NCI-H1417 (cell line): ENCODE data around the gene VAMP5.
"Not testable (repeated sequence)": the region's sequence is repeated elsewhere in the genome, so short reads cannot be mapped to it uniquely, and the experiment has no call there.

Experiments
- DNase-seq, 3 experiments: peaks; one replicate each; lab custom pipeline; 2025; lab: John Stamatoyannopoulos, UW

VAMP5 gene

DNA sequence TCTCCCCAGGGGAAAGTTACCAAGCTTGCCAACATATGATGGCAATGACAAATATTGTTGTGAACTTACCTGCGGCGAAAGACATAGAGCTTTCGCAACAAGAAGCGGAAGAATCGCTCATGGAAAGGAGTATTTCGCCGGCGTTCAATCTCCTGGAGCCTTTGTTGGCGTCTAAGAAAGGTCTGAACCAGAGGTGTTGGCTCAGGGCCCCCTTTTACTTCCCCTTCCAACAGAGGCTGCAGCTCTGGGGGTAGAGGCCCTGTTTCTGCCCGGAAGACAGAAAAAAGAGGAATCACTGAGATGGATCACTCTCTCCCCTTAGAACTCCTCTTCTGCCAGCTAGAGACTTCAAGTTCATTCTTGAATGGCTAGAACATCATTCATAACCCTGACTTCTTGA, 33.7 kb upstream of the VAMP5 start:
- no peak for DNase-seq

DNA sequence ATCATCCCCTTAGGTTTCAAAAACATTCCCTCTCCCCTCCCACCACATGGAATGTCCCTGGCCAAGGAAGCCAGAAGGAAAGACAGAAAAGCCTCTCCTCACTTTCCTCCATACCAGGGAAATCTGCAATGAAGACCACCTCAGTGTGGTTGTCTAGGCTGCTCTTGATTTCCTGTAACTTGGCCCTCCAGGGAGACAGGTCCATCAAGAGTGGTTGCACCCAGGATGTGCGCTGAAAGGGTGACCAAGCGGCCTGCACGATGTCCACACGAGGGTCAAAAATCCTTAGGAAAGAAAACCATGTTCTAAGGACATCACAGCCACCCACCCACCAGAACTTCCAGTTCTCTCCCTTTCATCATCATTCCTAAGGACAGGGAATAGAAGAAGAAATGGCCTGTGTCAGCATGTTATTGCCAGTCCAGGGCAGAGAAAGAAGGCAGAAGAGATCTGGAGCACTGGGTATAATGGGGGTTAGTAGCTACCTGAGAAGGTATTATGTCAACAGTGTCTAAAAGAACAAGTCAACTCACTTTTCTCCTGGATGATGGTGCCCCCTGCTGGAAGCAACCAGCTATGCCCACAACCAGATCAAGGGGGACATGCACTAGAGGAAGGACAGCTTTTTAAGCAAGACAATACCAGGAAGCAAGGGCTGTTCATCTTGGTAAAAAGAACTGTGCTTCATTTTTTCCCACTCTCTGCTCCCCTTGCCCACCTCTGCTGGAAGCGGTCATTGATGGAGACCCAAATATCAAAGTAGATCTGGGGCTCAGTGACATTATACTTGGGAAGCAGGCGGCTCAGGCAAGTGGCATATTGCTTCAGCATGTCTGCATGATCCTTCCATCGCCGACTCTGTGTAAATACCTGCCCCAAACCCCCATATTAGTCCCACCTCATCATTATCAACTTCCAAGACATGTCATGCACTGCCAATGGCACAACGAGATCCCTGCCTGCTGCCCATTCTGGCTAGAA, 32.2 kb upstream of the VAMP5 start:
- peak; percentile 52 to 81 (median 76) for DNase-seq

DNA sequence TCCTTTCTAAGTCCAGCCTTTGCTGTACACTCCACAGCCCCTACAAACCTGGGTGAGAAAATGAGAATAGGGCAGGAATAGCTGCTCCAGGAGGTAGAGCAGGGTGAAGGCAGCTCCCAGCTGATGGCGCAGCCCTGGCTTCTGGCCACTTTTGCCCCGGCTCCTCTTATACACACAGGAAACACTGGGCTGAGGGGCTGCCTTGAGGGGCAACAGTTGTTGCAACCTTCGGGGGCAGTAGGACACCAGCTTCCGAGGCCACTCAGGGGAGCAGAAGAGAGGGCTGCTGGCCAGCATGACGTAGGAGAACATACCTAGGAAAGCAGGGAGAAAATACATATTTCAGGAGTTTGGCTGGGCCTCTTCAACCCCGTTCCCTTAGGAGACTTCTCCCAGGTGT, 31.0 kb upstream of the VAMP5 start:
- DNase-seq, result no peak

- DNase-seq, result no peak
Observed at GRCh38 chr2:85554980-85555612, 29.1 kb upstream of the VAMP5 start.

- no peak for DNase-seq
Observed at GRCh38 chr2:85557130-85557529, 27.1 kb upstream of the VAMP5 start.

GRCh38 chr2:85558160-85558559, 26.1 kb upstream of the VAMP5 start:
- DNase-seq, result no peak

GRCh38 chr2:85560403-85560726, 23.9 kb upstream of the VAMP5 start:
- not testable (repeated sequence) for DNase-seq

GRCh38 chr2:85560812-85561279, 23.4 kb upstream of the VAMP5 start:
- DNase-seq, result no peak

- DNase-seq, result peak; percentile 89 to 94 (median 93)
Observed at GRCh38 chr2:85561280-85562212, 22.7 kb upstream of the VAMP5 start, which contains the start of gene GGCX. Gene GGCX (minus strand): TSS chr2:85561493. CDS start chr2:85561428, 65 bp downstream.

GRCh38 chr2:85564144-85564563, 20.1 kb upstream of the VAMP5 start:
- DNase-seq, result no peak

GRCh38 chr2:85566265-85566664, 18.0 kb upstream of the VAMP5 start:
- DNase-seq, result no peak

GRCh38 chr2:85575739-85576138, 8.5 kb upstream of the VAMP5 start:
- DNase-seq, result no peak

DNA sequence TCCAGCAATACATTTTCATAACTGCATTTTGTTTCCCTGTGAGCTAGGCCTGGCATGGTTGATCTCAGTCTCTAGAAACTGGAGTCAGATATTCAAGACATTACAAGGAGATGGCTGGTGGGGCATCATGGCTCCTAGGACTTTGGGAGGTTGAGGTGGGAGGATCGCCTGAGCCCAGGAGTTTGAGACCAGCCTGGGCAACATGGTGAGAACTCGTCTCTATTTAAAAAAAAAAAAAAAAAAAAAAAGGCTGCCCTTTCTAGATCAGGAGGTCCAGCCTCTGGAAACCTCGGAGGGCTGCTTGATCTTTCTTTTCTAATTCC, 7.2 kb upstream of the VAMP5 start:
- DNase-seq, result no peak

GRCh38 chr2:85577386-85578242, 6.6 kb upstream of the VAMP5 start, which contains the start of gene VAMP8:
Gene VAMP8 (plus strand): TSS chr2:85577586. CDS start chr2:85577647, 61 bp downstream.
- DNase-seq, result no peak

DNA sequence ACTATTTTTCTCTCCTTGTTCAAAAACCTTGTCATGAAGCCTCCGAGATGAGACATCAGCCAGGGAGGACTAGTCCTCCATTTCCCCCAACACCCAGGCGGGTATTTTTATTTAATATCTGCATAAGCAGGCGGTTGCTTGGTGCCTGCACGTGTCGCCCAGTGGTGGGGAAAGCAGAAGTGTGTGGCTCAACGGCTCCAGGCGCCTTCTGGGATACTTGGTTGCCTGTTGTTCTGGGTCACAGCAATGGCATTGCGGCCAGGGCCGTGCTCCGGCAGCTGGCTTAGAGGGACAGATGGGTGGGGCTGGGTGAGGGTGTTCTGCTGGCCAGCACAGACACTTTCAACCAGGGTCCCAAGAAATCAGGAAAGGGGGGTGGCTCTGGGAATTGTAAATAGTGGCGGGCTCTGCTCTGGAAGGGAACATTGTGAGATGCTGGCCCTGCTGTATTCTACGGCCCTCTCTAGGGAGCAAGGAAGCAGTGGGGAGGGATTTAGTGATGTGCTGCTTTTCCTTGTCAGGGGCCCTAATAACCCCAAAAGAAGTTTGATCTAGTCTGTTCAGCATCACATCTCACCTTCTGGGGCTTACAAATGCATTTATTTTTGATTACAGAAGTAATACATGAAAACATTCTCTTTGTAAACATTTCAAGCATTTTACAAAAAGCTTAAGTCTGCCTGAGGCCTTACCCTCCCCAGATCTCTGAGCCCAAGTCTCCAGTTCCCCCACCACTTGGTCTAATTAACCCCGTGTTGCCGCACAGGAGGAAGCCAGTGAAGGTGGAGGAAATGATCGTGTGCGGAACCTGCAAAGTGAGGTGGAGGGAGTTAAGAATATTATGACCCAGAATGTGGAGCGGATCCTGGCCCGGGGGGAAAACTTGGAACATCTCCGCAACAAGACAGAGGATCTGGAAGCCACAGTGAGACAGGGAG, 5.7 kb upstream of the VAMP5 start:
- no peak for DNase-seq

GRCh38 chr2:85579266-85579935, 4.8 kb upstream of the VAMP5 start:
- DNase-seq, result no peak

GRCh38 chr2:85580206-85580605, 4.0 kb upstream of the VAMP5 start:
- DNase-seq, result no peak

GRCh38 chr2:85582492-85582891, 1.7 kb upstream of the VAMP5 start:
- DNase-seq, result no peak

DNA sequence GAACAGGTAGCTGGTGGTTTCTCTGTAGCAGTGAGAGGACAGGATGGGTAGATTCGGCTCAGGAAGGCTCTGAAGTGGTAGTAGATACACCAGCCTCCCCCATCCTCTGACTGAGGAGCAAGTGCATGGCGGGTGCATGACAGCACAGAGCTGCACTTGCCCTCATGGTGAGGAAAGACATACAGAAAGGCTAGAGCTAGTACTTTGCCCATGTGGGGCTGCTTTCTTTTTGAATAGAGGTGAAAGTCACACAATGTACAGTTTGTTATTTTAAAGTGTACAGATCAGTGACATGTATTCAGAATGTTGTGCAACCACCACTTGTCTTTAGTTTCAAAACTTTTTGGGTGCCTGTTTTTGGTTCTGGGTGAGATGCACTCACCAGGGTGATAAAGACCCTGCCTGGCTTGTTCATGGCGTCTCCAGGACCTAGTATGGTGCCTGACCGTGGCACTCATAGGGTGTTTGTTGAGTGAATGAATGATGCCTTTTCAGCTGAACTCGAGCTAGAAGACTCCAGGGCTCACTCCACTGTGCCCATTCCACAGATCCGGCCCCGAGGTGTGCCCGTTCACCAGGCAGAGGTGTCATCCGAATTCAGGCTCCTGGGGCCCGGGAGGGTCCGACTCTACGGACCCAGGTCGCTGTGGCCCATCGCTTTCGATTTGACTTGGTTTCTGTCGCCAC, 421 bp upstream of the VAMP5 start:
- DNase-seq, result no peak
